Ovary (tissue), 9 donors: Measurements from ENCODE around the gene KLHL5. TPM values are rescaled to one million over a fixed set of nuclear protein-coding genes. Genes with fewer than 3 reads are reported as not detected.
"Not testable (repeated sequence)": the region's sequence is repeated elsewhere in the genome, so short reads cannot be mapped to it uniquely, and the experiment has no call there.

ENCODE experiments used
- DNase-seq, 5 donors: peaks; one replicate each; pipeline ENCODE4 v3.0.0-alpha.2; 2019 to 2020
- H3K27ac ChIP-seq, 2 donors: fragments of 200-600 bp; one replicate each; pipeline versions ENCODE4 v1.5.1 to v1.8.0; 2019 to 2022
- H3K27me3 ChIP-seq: fragments of 200-600 bp; one replicate; pipeline ENCODE4 v1.8.0; 2022
- H3K36me3 ChIP-seq: fragments of 200-600 bp; sonication (generic); one replicate; pipeline ENCODE4 v1.5.1; 2019
- H3K4me1 ChIP-seq: one replicate; pipeline ENCODE4 v1.8.1; 2013; ENCODE audit warnings: mild to moderate bottlenecking, moderate library complexity; ENCODE audit not compliant: insufficient read depth
- H3K4me3 ChIP-seq: fragments of 200-600 bp; sonication (generic); one replicate; pipeline ENCODE4 v1.5.1; 2017
- H3K9me3 ChIP-seq, 2 donors: fragments of 200-600 bp in 1 of 2; sonication (generic) in 1 of 2; one replicate each; pipeline versions ENCODE4 v1.5.1 to v1.8.1; 2013 to 2019; ENCODE audit warnings: mild to moderate bottlenecking in 1 of 2, moderate library complexity in 1 of 2
- CTCF ChIP-seq, 3 donors: fragments of 450-650 bp in 2 of 3; fragments of 200-600 bp in 1 of 3; IDR thresholded peaks; one replicate each; pipeline versions ENCODE4 v1.5.1 to v1.8.0; 2016 to 2022; ENCODE audit warnings: antibody characterized with exemption in 3 of 3, mild to moderate bottlenecking in 1 of 3
- EP300 ChIP-seq: sonication (generic); formaldehyde crosslinking; IDR thresholded peaks from one replicate; pipeline ENCODE4 v1.6.1; 2017; ENCODE audit warnings: antibody characterized with exemption
- POLR2A ChIP-seq: fragments of 450-650 bp; IDR thresholded peaks from one replicate; pipeline ENCODE4 v1.6.1; 2017; ENCODE audit warnings: antibody characterized with exemption, mild to moderate bottlenecking, moderate library complexity
- WGBS, 3 donors: extraction: QIAGEN DNeasy Blood & Tissue Kit in 1 of 3; methylation state at CpG; one replicate each; pipeline versions ENCODE4 v1.1.5 to v1.1.7; 2013 to 2017; 5-methylcytosine and 5-hydroxymethylcytosine counted together
- intact Hi-C, 4 donors: fragments of 100-400 bp; cut with DNase I; formaldehyde crosslinking; loops; one replicate each; pipeline versions ENCODE4 v1.11.0 to v1.15.1; 2022 to 2023
- polyA plus RNA-seq, 2 donors: library from polyadenylated mRNA; stranded (reverse); fragments of 200-250 nt in 1 of 2; fragments of 350-450 nt in 1 of 2; fragmentation: Illumina TruSeq in 1 of 2; extraction: RNeasy Lipid Tissue Mini Kit (QIAGEN cat#74804) in 1 of 2; gene quantifications; one replicate each; pipeline ENCODE4 v1.2.3, GENCODE V29; 2013 to 2014
- total RNA-seq, 7 donors: library from RNA; depleted of rRNA in 2 of 7; stranded (reverse); fragments of >200 nt in 2 of 7; fragmentation: NEBNext Ultra II Directional in 3 of 7; extraction: Animal tissue kit (Norgen Biotek cat#: 25700) in 3 of 7; gene quantifications; one replicate each; pipeline versions ENCODE4 v1.1.0 to v1.2.4, GENCODE V29; 2016 to 2023
- donor health status: DM: no; HTN: no; CAD: no; lungs with moderate emphysema.
- donor health status: DM: no; HTN: no; CAD: no.
- donor health status: Bipolar disorder and iron deficiency.
- donor health status: DM: yes; HTN: yes; CAD: no.
- donor health status: DM: no; HTN: no; CAD: no.
- donor health status: DM: yes; HTN: yes; CAD: no.

The KLHL5 gene
- total and polyA plus RNA-seq, 9 donors, result 18.0 to 45.9 (median 34.1) TPM

GRCh38 chr4:39125600-39125985 is 63.6 kb downstream of the KLHL5 start:
- Histone ChIP-seq H3K27ac (no peak overlapping the region), H3K4me3 (no peak overlapping the region), H3K9me3 (no peaks in the 10 kb centered on the region), H3K27me3 (no peaks in the 10 kb centered on the region), H3K4me1 (no peaks in the 10 kb centered on the region), H3K36me3 (no peaks in the 10 kb centered on the region)
- TF ChIP-seq EP300, result no peak
- TF ChIP-seq POLR2A, result no peak
- TF ChIP-seq CTCF (IDR thresholded peaks at IDR 0.05), result no peak
- no peak for DNase-seq
- WGBS, 3 donors, result 80 to 89% (median 86%) methylated on average over 3 of the region's 3 CpGs
- intact Hi-C loops, result no loop called here

GRCh38 chr4:39126256-39127095 is 64.4 kb downstream of the KLHL5 start:
- Histone ChIP-seq H3K36me3 (no peaks in the 10 kb centered on the region), H3K4me1 (no peaks in the 10 kb centered on the region), H3K27me3 (no peaks in the 10 kb centered on the region), H3K4me3 (no peak overlapping the region), H3K9me3 (no peaks in the 10 kb centered on the region), H3K27ac (no peak overlapping the region)
- DNase-seq, result no peak
- 86 to 89% (median 89%) methylated on average over 11 of the region's 11 CpGs for WGBS, 3 donors
- intact Hi-C loops, result no loop called here
- no peak for TF ChIP-seq EP300
- no peak for TF ChIP-seq POLR2A
- TF ChIP-seq CTCF (IDR thresholded peaks at IDR 0.05), result no peak

- no peak overlapping the region for H3K4me3 ChIP-seq
- no peak for DNase-seq
- no peaks in the 10 kb centered on the region for H3K4me1 ChIP-seq
- no peaks in the 10 kb centered on the region for H3K27me3 ChIP-seq
- no peaks in the 10 kb centered on the region for H3K9me3 ChIP-seq
- H3K27ac ChIP-seq, result no peak overlapping the region
- 95 to 97% (median 96%) methylated on average over 3 of the region's 3 CpGs for WGBS, 3 donors
- no peak for TF ChIP-seq CTCF (IDR thresholded peaks at IDR 0.05)
- TF ChIP-seq EP300, result no peak
- intact Hi-C loops, result loop anchor here in 3 of 4 donors (10.0 kb wide), 3 partner anchors 229 to 379 kb away; no protein-coding TSS in a partner anchor
- no peaks in the 10 kb centered on the region for H3K36me3 ChIP-seq
These were observed 71.6 kb downstream of the KLHL5 start for GRCh38 chr4:39133623-39134022.

- 25 to 39% (median 33%) methylated on average over 2 of the region's 2 CpGs for WGBS, 3 donors
- TF ChIP-seq POLR2A, result no peak
- no peak for TF ChIP-seq EP300
- no peak for TF ChIP-seq CTCF (IDR thresholded peaks at IDR 0.05)
- no peaks in the 10 kb centered on the region for H3K36me3 ChIP-seq
- H3K9me3 ChIP-seq, result no peaks in the 10 kb centered on the region
- H3K4me3 ChIP-seq, result no peak overlapping the region
- no peak for DNase-seq
- no peaks in the 10 kb centered on the region for H3K4me1 ChIP-seq
- intact Hi-C loops, result loop anchor here (5.0 to 10.0 kb wide), 5 partner anchors 230 to 380 kb away; no protein-coding TSS in a partner anchor
- H3K27me3 ChIP-seq, result no peaks in the 10 kb centered on the region
- H3K27ac ChIP-seq, result no peak overlapping the region
These were observed 72.8 kb downstream of the KLHL5 start for GRCh38 chr4:39134683-39135306.

- H3K36me3 ChIP-seq, H3K27ac ChIP-seq, H3K4me1 ChIP-seq, H3K27me3 ChIP-seq, DNase-seq, H3K9me3 ChIP-seq, H3K4me3 ChIP-seq: not testable (repeated sequence)
- WGBS, 3 donors, result 65 to 98% (median 77%) methylated on average over 3 of the region's 3 CpGs
- intact Hi-C loops, result loop anchor here (5.0 to 10.0 kb wide), 5 partner anchors 233 to 383 kb away; no protein-coding TSS in a partner anchor
These were observed 76.2 kb downstream of the KLHL5 start for GRCh38 chr4:39138227-39138626.
